HG03354 (cell line): ENCODE measurements around the gene ACP5.
"Not testable (repeated sequence)": the region's sequence is repeated elsewhere in the genome, so short reads cannot be mapped to it uniquely, and the experiment has no call there.

Experiments
- ATAC-seq: cut with Tn5 transposase; IDR thresholded peaks from one replicate; pipeline ENCODE4 v1.9.1; 2021; ENCODE audit warnings: mild to moderate bottlenecking; ENCODE audit not compliant: unreplicated experiment, poor library complexity, severe bottlenecking

ACP5 gene

DNA sequence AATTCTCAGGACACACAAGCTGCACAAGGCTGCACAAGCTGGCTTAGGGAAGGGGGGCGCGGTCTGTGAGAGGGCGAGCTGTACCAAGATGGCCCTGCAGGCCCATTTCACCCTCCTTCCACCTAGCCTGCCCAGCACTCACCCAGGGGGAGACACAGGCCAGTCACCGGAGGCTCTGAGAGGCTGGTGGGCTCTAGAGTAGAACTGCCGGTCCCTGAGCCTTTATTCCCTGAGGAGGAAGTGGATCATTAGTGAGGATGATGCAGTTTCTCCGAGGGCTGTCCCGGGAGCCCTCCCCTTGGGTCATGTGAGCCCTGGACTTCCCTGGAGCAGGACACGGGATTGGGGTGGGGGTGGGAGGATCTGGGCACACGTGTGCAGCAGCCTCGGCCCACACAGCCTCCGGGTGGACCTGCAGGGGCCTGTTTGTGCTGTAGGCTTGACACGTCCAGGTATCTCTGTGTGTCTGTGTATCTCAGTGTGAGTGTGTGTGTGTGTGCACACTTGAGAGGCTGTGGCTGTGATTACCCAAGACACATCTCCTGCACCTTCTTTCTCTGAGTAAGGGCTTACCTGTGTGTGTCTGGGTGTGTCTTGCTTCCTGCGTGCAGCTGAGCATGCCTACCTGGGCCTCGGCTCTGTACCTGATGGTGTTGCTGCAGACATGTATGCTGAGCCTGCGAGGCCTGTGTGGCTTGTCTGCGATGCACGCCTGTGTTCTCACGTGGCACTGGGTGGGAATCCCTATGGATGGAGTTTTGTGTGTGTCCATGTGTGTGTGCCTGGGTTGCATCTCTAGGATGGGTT lies at the start of gene ACP5:
Gene ACP5 (minus strand): TSS at position 195 of the 807 bp plus-strand sequence. CDS start 328 bp downstream, outside the sequence.
- ATAC-seq = no peak

- ATAC-seq = no peak
These were observed 48.8 kb upstream of the ACP5 start for GRCh38 chr19:11626252-11626651.

- ATAC-seq = no peak
These were observed 46.6 kb upstream of the ACP5 start for GRCh38 chr19:11624069-11624463.

DNA sequence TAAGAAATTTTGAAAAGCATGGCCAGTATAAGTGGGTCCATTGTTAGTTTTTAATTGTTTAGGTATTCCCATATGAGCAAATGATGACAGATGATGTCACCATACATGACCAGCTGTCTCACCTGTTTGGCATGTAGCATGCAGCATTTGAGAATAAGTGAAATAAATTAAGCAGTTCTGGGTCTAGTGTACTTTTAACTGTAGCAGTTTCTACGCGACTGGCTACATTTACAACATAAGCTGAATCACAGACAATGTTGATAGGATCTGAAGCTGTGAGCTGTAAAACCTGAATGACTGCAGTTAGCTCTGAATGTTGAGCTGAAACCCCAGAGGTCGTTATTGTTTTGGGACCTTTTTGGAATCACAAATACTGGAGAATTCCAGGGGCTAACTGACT lies 45.0 kb upstream of the ACP5 start:
- not testable (repeated sequence) for ATAC-seq

- no peak for ATAC-seq
These were observed 43.1 kb upstream of the ACP5 start for GRCh38 chr19:11620553-11620952.

- ATAC-seq = no peak
These were observed 40.0 kb upstream of the ACP5 start for GRCh38 chr19:11617180-11618062.

GRCh38 chr19:11612816-11613511 lies 35.5 kb upstream of the ACP5 start:
- ATAC-seq = no peak

GRCh38 chr19:11611730-11612129 lies 34.3 kb upstream of the ACP5 start:
- no peak for ATAC-seq

DNA sequence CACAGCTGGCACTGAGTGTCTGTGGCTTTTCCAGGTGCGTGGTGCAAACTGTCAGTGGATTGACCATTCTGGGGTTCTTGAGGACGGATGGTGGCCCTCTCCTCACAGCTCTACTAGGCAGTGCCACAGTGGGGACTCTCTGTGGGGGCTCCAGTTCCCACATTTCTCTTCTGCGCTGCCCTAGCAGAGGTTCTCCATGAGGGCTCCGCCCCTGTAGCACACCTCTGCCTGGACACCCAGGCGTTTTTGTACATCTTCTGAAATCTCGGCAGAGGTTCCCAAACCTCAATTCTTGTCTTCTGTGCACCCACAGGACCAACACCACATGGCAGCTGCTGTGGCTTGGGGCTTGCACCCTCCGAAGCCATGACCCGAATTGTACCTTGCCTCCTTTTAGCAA lies 29.0 kb upstream of the ACP5 start:
- no peak for ATAC-seq

- ATAC-seq = not testable (repeated sequence)
These were observed 22.3 kb upstream of the ACP5 start for GRCh38 chr19:11599704-11600103.

- no peak for ATAC-seq
These were observed 21.3 kb upstream of the ACP5 start for GRCh38 chr19:11598746-11599145.

DNA sequence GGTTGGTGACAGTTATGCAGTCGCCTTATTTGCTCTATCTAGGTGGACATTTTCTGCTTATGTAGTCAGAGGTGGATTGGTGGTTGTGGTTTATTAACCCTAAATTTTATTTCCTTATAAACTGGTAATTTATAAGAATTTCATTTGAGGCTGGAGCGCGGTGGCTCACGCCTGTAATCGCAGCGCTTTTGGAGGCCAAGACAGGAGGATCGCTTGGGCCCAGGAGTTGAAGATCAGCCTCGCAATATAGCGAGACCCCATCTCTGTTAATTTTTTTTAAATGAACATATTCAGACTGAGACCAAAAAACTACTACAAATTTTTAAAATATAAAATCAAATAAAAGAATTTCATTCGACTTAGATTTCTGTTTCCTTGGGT lies 20.6 kb upstream of the ACP5 start:
- no peak for ATAC-seq

GRCh38 chr19:11597202-11598102 lies 20.0 kb upstream of the ACP5 start, which contains the start of gene ZNF627:
Gene ZNF627 (plus strand): TSS chr19:11597483. CDS start chr19:11597628, 145 bp downstream.
- ATAC-seq = peak; percentile 98

GRCh38 chr19:11596156-11596555 lies 18.7 kb upstream of the ACP5 start:
- ATAC-seq = no peak

DNA sequence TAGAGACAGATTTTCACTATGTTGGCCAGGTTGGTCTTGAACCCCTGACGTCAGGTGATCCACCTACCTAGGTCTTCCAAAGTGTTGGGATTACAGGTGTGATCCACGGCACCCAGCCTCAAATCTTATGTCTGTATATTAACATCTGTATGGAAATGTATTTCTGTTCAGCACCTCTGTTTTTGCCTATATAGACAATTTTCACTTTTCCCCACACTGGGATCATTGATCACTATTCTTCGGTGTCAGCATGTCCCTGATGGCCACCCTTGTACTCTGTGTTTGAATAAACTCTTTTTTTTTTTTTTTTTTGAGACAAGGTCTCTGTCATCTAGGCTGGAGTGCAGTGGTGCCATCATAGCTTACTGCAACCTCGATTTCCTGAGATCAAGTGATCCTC lies 16.6 kb upstream of the ACP5 start:
- no peak for ATAC-seq

- no peak for ATAC-seq
These were observed 10.7 kb upstream of the ACP5 start for GRCh38 chr19:11587975-11588631.

- ATAC-seq = no peak
These were observed 10.0 kb upstream of the ACP5 start for GRCh38 chr19:11587302-11587974.

DNA sequence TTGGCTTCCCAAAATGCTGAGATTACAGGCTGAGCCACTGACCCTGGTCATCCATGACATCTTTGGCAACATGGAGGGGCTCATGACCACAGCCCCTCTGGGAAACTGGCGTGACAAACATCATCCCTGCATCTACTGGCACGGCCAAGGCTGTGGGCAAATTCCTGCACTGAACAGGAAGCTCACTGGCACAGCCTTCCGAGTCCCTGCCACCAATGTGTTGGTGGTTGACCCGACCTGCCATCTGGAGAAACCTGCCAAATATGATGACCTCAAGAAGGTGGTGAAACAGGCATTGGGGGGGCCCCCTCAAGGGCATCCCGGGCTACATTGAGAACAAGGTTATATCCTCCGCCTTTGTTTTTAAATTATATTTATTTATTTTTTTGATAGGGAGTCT lies 8.9 kb upstream of the ACP5 start:
- no peak for ATAC-seq
